Smooth muscle cell (in vitro differentiated cells): ENCODE data around the gene GPX6. TPM values are rescaled to one million over a fixed set of nuclear protein-coding genes. Genes with fewer than 3 reads are reported as not detected.

Source experiments
- DNase-seq: peaks from one replicate; lab custom pipeline; 2025; ENCODE audit not compliant: unreplicated experiment; lab: John Stamatoyannopoulos, UW
- H2AFZ ChIP-seq: fragments of 200-600 bp; sonication (generic); 2 replicates; pipeline ENCODE4 v1.6.0; 2016; ENCODE audit warnings: antibody characterized with exemption, low read depth, mild to moderate bottlenecking
- H3F3A ChIP-seq: fragments of 200-600 bp; sonication (generic); 2 replicates; pipeline ENCODE4 v1.6.0; 2017; ENCODE audit warnings: antibody characterized with exemption, low read depth
- H3K27ac ChIP-seq: fragments of 200-600 bp; sonication (generic); 2 replicates; pipeline ENCODE4 v1.5.1; 2016; ENCODE audit warnings: low read depth, mild to moderate bottlenecking
- H3K27me3 ChIP-seq: fragments of 200-600 bp; sonication (generic); 2 replicates; pipeline ENCODE4 v1.6.1; 2016; ENCODE audit warnings: low read depth, mild to moderate bottlenecking
- H3K36me3 ChIP-seq: fragments of 200-600 bp; sonication (generic); 2 replicates; pipeline ENCODE4 v1.5.1; 2016; ENCODE audit warnings: low read depth
- H3K4me1 ChIP-seq: fragments of 200-600 bp; sonication (generic); 2 replicates; pipeline ENCODE4 v1.5.1; 2016; ENCODE audit warnings: low read depth
- H3K4me2 ChIP-seq: fragments of 200-600 bp; sonication (generic); 2 replicates; pipeline ENCODE4 v1.6.0; 2016; ENCODE audit warnings: mild to moderate bottlenecking
- H3K4me3 ChIP-seq: fragments of 200-600 bp; sonication (generic); 2 replicates; pipeline ENCODE4 v1.5.1; 2016; ENCODE audit warnings: mild to moderate bottlenecking
- H3K79me2 ChIP-seq: fragments of 200-600 bp; sonication (generic); 2 replicates; pipeline ENCODE4 v1.6.0; 2016; ENCODE audit warnings: low read depth, mild to moderate bottlenecking
- H3K9ac ChIP-seq: fragments of 200-600 bp; sonication (generic); 2 replicates; pipeline ENCODE4 v1.6.0; 2016; ENCODE audit warnings: low read depth
- H3K9me3 ChIP-seq: fragments of 200-600 bp; sonication (generic); replicated peaks from 2 replicates; pipeline ENCODE4 v1.5.1; 2016; ENCODE audit warnings: low read depth
- H4K20me1 ChIP-seq: fragments of 200-600 bp; sonication (generic); 2 replicates; pipeline ENCODE4 v1.6.0; 2016; ENCODE audit warnings: low read depth
- CTCF ChIP-seq: fragments of 200-600 bp; sonication (generic); IDR thresholded peaks from 2 replicates; pipeline ENCODE4 v1.5.1; 2017; ENCODE audit warnings: borderline replicate concordance, mild to moderate bottlenecking, antibody characterized with exemption; ENCODE audit not compliant: insufficient read depth, poor library complexity, severe bottlenecking
- WGBS: methylation state at CpG from one replicate; pipeline ENCODE4 v1.1.7; 2016; ENCODE audit warnings: low lambda C conversion rate; 5-methylcytosine and 5-hydroxymethylcytosine counted together
- polyA plus RNA-seq: library from polyadenylated mRNA; unstranded; fragments of >200 nt; fragmentation: Nextera tagmentation; extraction: Ambion mirVana; gene quantifications from 2 replicates; pipeline ENCODE4 v1.2.1, GENCODE V29; 2016
- total RNA-seq: library from RNA; depleted of rRNA; stranded (reverse); fragments of >200 nt; gene quantifications from 2 replicates; pipeline ENCODE4 v1.2.3, GENCODE V29; 2014

GPX6 gene
- total and polyA plus RNA-seq, 2 experiments from 2014 or later, result not detected

GRCh38 chr6:28490205-28490890, 25.2 kb downstream of the GPX6 start:
- TF ChIP-seq CTCF, result no peak
- Histone ChIP-seq H3K27ac (peak overlapping the region; percentile 91), H3F3A (peaks cover 6% of the 10 kb centered on the region), H3K36me3 (no peaks in the 10 kb centered on the region), H3K4me2 (peak overlapping the region; percentile 84), H3K9me3 (no peaks in the 10 kb centered on the region), H3K27me3 (peaks cover 4% of the 10 kb centered on the region), H4K20me1 (no peaks in the 10 kb centered on the region), H3K79me2 (no peaks in the 10 kb centered on the region), H3K9ac (peak overlapping the region; percentile 85), H3K4me3 (peak overlapping the region; percentile 94), H2AFZ (peak overlapping the region; percentile 94), H3K4me1 (no peaks in the 10 kb centered on the region)
- WGBS, result 16% methylated on average over 23 of the region's 23 CpGs
- DNase-seq, result peak; percentile 32

GRCh38 chr6:28489366-28490204, 26.0 kb downstream of the GPX6 start:
- DNase-seq, result peak; percentile 32
- peak overlapping the region; percentile 85 for H3K9ac ChIP-seq
- H3F3A ChIP-seq, result peaks cover 6% of the 10 kb centered on the region
- 1% methylated on average over 40 of the region's 40 CpGs for WGBS
- H3K27me3 ChIP-seq, result peaks cover 4% of the 10 kb centered on the region
- no peak for TF ChIP-seq CTCF
- no peaks in the 10 kb centered on the region for H3K36me3 ChIP-seq
- H3K4me3 ChIP-seq, result peak overlapping the region; percentile 94
- peak overlapping the region; percentile 91 for H3K27ac ChIP-seq
- H3K9me3 ChIP-seq, result no peaks in the 10 kb centered on the region
- no peaks in the 10 kb centered on the region for H3K79me2 ChIP-seq
- no peaks in the 10 kb centered on the region for H3K4me1 ChIP-seq
- peak overlapping the region; percentile 94 for H2AFZ ChIP-seq
- no peaks in the 10 kb centered on the region for H4K20me1 ChIP-seq
- peak overlapping the region; percentile 84 for H3K4me2 ChIP-seq

- WGBS, result 1% methylated on average over 14 of the region's 14 CpGs
- peak overlapping the region; percentile 94 for H3K4me3 ChIP-seq
- no peaks in the 10 kb centered on the region for H3K4me1 ChIP-seq
- H2AFZ ChIP-seq, result peak overlapping the region; percentile 94
- no peaks in the 10 kb centered on the region for H3K36me3 ChIP-seq
- TF ChIP-seq CTCF, result no peak
- H3F3A ChIP-seq, result peaks cover 6% of the 10 kb centered on the region
- peak overlapping the region; percentile 85 for H3K9ac ChIP-seq
- peaks cover 4% of the 10 kb centered on the region for H3K27me3 ChIP-seq
- no peaks in the 10 kb centered on the region for H3K9me3 ChIP-seq
- DNase-seq, result no peak
- H3K79me2 ChIP-seq, result no peaks in the 10 kb centered on the region
- peak overlapping the region; percentile 84 for H3K4me2 ChIP-seq
- H3K27ac ChIP-seq, result peak overlapping the region; percentile 91
- H4K20me1 ChIP-seq, result no peaks in the 10 kb centered on the region
Observed at GRCh38 chr6:28488916-28489365, 26.7 kb downstream of the GPX6 start.
